ENCODE results near the gene THRAP3.

GRCh38 chr1:36203554-36204346, 20.5 kb upstream of the THRAP3 start:
- TF ChIP-seq CTCF (IDR thresholded peaks at IDR 0.05; ENCODE audit: borderline replicate concordance, extremely low read depth, low read length, poor library complexity, severe bottlenecking) (no peak), EZH2 (IDR thresholded peaks at IDR 0.05; ENCODE audit: borderline replicate concordance, low read depth, low read length, severe bottlenecking) (no peak)
